NB4 (cell line): ENCODE data around the gene CAT.
"Not testable (repeated sequence)": the region's sequence is repeated elsewhere in the genome, so short reads cannot be mapped to it uniquely, and the experiment has no call there.

ENCODE experiments used
- CTCF ChIP-seq: IDR thresholded peaks from one replicate; pipeline ENCODE4 v1.5.1; 2012; ENCODE audit warnings: low read depth, low read length
- POLR2A ChIP-seq: IDR thresholded peaks from 2 replicates; pipeline ENCODE4 v1.6.1; 2011; ENCODE audit warnings: mild to moderate bottlenecking; ENCODE audit not compliant: insufficient read length; ENCODE audit errors: extremely low read depth

GRCh38 chr11:34424826-34425225, 13.9 kb upstream of the CAT start:
- not testable (repeated sequence) for TF ChIP-seq CTCF, POLR2A
